H1 (cell line): ENCODE results near the gene GPX8. TPM values are rescaled to one million over a fixed set of nuclear protein-coding genes. Genes with fewer than 3 reads are reported as not detected.

Experiments used
- ATF2 ChIP-seq: IDR thresholded peaks from 2 replicates; pipeline ENCODE4 v1.6.1; 2012; ENCODE audit warnings: low read length, inconsistent platforms
- ATF3 ChIP-seq: IDR thresholded peaks from 2 replicates; pipeline ENCODE4 v1.6.1; 2011; ENCODE audit warnings: low read depth, mild to moderate bottlenecking, low read length; ENCODE audit not compliant: insufficient read depth
- BACH1 ChIP-seq: IDR thresholded peaks from 2 replicates; pipeline ENCODE4 v1.6.1; 2012; ENCODE audit warnings: low read length, improper control_type of control experiment
- BRCA1 ChIP-seq: IDR thresholded peaks from 2 replicates; pipeline ENCODE4 v1.6.1; 2012; ENCODE audit warnings: low read depth, low read length, improper control_type of control experiment
- CHD1 ChIP-seq: IDR thresholded peaks from 2 replicates; pipeline ENCODE4 v1.6.1; 2012; ENCODE audit warnings: low read depth, low read length, improper control_type of control experiment
- FOSL1 ChIP-seq: IDR thresholded peaks from 2 replicates; pipeline ENCODE4 v1.6.1; 2011; ENCODE audit warnings: mild to moderate bottlenecking, low read depth, low read length, moderate library complexity; ENCODE audit not compliant: insufficient read depth
- HDAC2 ChIP-seq, 2 experiments: fragments of 300-600 bp in 1 of 2; sonication (generic) in 1 of 2; IDR thresholded peaks; 2 replicates each; pipeline ENCODE4 v1.6.1; 2011 to 2012; ENCODE audit warnings: low read depth in 2 of 2, low read length in 2 of 2, mild to moderate bottlenecking in 2 of 2, moderate library complexity in 2 of 2, borderline replicate concordance in 1 of 2, inconsistent platforms in 1 of 2
- HDAC6 ChIP-seq: IDR thresholded peaks from one replicate; pipeline ENCODE4 v1.7.1; 2012; ENCODE audit warnings: low read depth, mild to moderate bottlenecking, inconsistent platforms, low read length, moderate library complexity
- KDM1A ChIP-seq: fragments of 200-600, 300-600 bp; sonication (generic); IDR thresholded peaks from 2 replicates; pipeline ENCODE4 v1.7.1; 2016; ENCODE audit warnings: mild to moderate bottlenecking, low read length, borderline replicate concordance
- NRF1 ChIP-seq: IDR thresholded peaks from 2 replicates; pipeline ENCODE4 v1.6.1; 2011; ENCODE audit warnings: mild to moderate bottlenecking, low read depth, low read length, improper control_type of control experiment
- POLR2A ChIP-seq, 2 experiments: IDR thresholded peaks; 1 replicate in 1 of 2; 2 replicates in 1 of 2; pipeline ENCODE4 v1.6.1; 2011; ENCODE audit warnings: low read depth in 2 of 2, low read length in 2 of 2, mild to moderate bottlenecking in 2 of 2; ENCODE audit errors: control extremely low read depth in 1 of 2
- POU5F1 ChIP-seq: IDR thresholded peaks from 2 replicates; pipeline ENCODE4 v1.6.1; 2011; ENCODE audit warnings: low read depth, mild to moderate bottlenecking, low read length, moderate library complexity
- RFX5 ChIP-seq: IDR thresholded peaks from 2 replicates; pipeline ENCODE4 v1.6.1; 2011; ENCODE audit warnings: low read depth, low read length, improper control_type of control experiment, borderline replicate concordance
- RNF2 ChIP-seq: fragments of 200-900, 300-1000 bp; sonication (generic); IDR thresholded peaks from 2 replicates; pipeline ENCODE4 v1.7.1; 2016; ENCODE audit warnings: borderline replicate concordance, low read depth, mild to moderate bottlenecking, antibody characterized with exemption, low read length; ENCODE audit not compliant: poor library complexity, severe bottlenecking; ENCODE audit errors: missing control alignments
- SIRT6 ChIP-seq: IDR thresholded peaks from one replicate; pipeline ENCODE4 v1.7.1; 2012; ENCODE audit warnings: low read length, inconsistent platforms
- SP4 ChIP-seq: IDR thresholded peaks from 2 replicates; pipeline ENCODE4 v1.6.1; 2012; ENCODE audit warnings: low read length, inconsistent platforms
- SRF ChIP-seq: IDR thresholded peaks from 2 replicates; pipeline ENCODE4 v1.6.1; 2011; ENCODE audit warnings: mild to moderate bottlenecking, low read depth, low read length, moderate library complexity
- TAF7 ChIP-seq: optimal IDR thresholded peaks from 2 replicates; pipeline ENCODE3; 2011; ENCODE audit warnings: low read depth, mild to moderate bottlenecking, inconsistent platforms, low read length, moderate library complexity, borderline replicate concordance
- TCF12 ChIP-seq: IDR thresholded peaks from 2 replicates; pipeline ENCODE4 v1.6.1; 2011; ENCODE audit warnings: low read depth, mild to moderate bottlenecking, low read length
- USF2 ChIP-seq: IDR thresholded peaks from 2 replicates; pipeline ENCODE4 v1.6.1; 2011; ENCODE audit warnings: low read length, improper control_type of control experiment
- YY1 ChIP-seq: IDR thresholded peaks from 2 replicates; pipeline ENCODE4 v1.6.1; 2011; ENCODE audit warnings: low read depth, mild to moderate bottlenecking, low read length
- polyA plus RNA-seq, 7 experiments: library from polyadenylated mRNA; depleted of rRNA in 3 of 7; stranded (reverse) in 5 of 7; unstranded in 2 of 7; fragments of >200 nt in 5 of 7; fragments of 200-250 nt in 2 of 7; gene quantifications; 1 replicate in 5 of 7; 2 replicates in 1 of 7; 4 replicates in 1 of 7; pipeline versions ENCODE4 v1.2.1 to v1.2.3, GENCODE V29; 2011 to 2013; ENCODE audit warnings: missing spikeins in 2 of 7, mixed read lengths in 2 of 7
- total RNA-seq: library from RNA; stranded (reverse); fragmentation: NEBNext Ultra II Directional; extraction: Animal tissue kit (Norgen Biotek cat#: 25700); gene quantifications from 2 replicates; pipeline ENCODE4 v1.2.1, GENCODE V29; 2021

The GPX8 gene
- total and polyA plus RNA-seq, 2 of the 8 experiments (the other 6 are each of a cell fraction or from before 2014, with no cell fraction given), result 19.5 to 60.4 TPM

- TF ChIP-seq YY1 (0 out of 2 replicates have a peak, but pooled peaks have one; percentile 15), SP4 (no peak), TAF7 (no peak), TCF12 (no peak), BACH1 (0 out of 2 replicates have a peak, but pooled peaks have one; percentile 13), RFX5 (no peak), SIRT6 (no peak), SRF (no peak), USF2 (no peak), FOSL1 (no peak), HDAC6 (no peak), ATF2 (no peak), POU5F1 (no peak), HDAC2 (IDR thresholded peaks at IDR 0.05; ENCODE audit: borderline replicate concordance in 1 of 2, low read depth in 2 of 2, low read length in 2 of 2) (no peak), RNF2 (peak; percentile 80), BRCA1 (no peak), KDM1A (no peak), POLR2A (IDR thresholded peaks at IDR 0.05; ENCODE audit: control extremely low read depth in 1 of 2, low read depth in 2 of 2, low read length in 2 of 2) (no peak), CHD1 (no peak), NRF1 (peak; percentile 15; the same call in 1 of the 2 replicates), ATF3 (no peak)
Measured at GRCh38 chr5:55176176-55176818, 16.3 kb downstream of the GPX8 start (continued).
